DND-41 (cell line): Measurements from ENCODE around the gene TGIF1.

Source experiments
- CTCF ChIP-seq: IDR thresholded peaks from 2 replicates; pipeline ENCODE4 v1.5.1; 2012; ENCODE audit warnings: borderline replicate concordance, low read length, moderate library complexity, mild to moderate bottlenecking; ENCODE audit not compliant: poor library complexity, severe bottlenecking; ENCODE audit errors: extremely low read depth
- EZH2 ChIP-seq: IDR thresholded peaks from 3 replicates; pipeline ENCODE4 v1.6.1; 2012; ENCODE audit warnings: borderline replicate concordance, low read depth, mild to moderate bottlenecking, moderate library complexity, low read length, inconsistent platforms; ENCODE audit not compliant: severe bottlenecking

DNA sequence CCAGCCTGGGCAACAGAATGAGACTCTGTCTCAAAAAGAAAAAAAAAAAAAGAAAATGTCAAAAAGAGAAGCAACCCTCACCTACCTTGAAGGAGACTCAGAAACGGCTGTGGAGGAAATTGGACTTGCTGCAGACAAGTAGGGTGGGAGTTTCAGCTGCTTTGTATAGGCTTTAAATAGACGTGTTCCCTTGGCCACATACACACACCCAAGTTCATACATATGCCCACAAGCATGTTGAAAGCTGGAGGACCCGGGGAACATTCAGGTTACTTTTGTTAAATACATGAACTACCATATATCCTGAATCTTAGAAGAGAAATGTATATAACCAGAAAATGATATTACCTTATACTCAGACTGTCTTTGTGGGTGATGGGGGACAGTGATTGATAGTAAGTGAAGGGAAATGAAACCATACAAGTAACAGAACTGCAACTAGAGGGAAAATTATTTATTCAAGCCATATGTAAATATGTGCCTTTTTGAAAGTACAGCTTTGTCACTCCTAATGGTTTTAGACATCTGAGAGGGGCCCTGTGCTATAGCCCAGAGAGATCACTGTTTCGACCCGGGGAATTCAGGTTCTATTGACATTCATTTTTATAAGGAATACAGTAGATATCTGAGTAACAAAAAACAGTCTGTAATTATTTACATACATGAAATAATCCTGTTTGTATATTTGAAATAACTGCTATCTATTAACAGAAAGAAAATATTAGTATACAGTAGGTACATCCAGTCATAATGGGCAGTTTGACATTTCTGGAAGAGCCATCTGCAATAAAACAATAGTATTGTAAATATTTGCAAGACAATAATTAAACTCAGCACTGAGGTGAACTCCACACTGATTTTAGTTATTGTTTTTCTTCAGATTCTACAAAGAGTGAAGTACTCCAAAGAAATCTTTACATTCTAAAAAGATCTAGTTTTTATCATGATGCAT, 48.0 kb upstream of the TGIF1 start:
- TF ChIP-seq EZH2 (no peak), CTCF (no peak)
